Astrocyte (in vitro differentiated cells and primary cell): ENCODE results near the gene HK3. TPM values are rescaled to one million over a fixed set of nuclear protein-coding genes. Genes with fewer than 3 reads are reported as not detected.

Source experiments
- DNase-seq: peaks from one replicate; pipeline ENCODE4 v3.0.0-alpha.2; 2010; ENCODE audit warnings: low read depth
- FAIRE-seq: peaks from 2 replicates; lab custom pipeline; 2011; peaks lifted over from hg19 to GRCh38; lab: Jason Lieb, UNC
- H2AFZ ChIP-seq: 2 replicates; pipeline ENCODE4 v1.6.0; 2012; ENCODE audit warnings: low read depth, low read length, inconsistent platforms
- H3K27ac ChIP-seq: 2 replicates; pipeline ENCODE4 v1.5.1; 2011; ENCODE audit warnings: low read depth, low read length, inconsistent platforms
- H3K27me3 ChIP-seq: 2 replicates; pipeline ENCODE4 v1.6.0; 2011; ENCODE audit warnings: low read length, inconsistent platforms; ENCODE audit not compliant: insufficient read depth
- H3K36me3 ChIP-seq: 2 replicates; pipeline ENCODE4 v1.5.1; 2011; ENCODE audit warnings: low read length, inconsistent platforms; ENCODE audit not compliant: insufficient read depth
- H3K4me1 ChIP-seq: 2 replicates; pipeline ENCODE4 v1.5.1; 2011; ENCODE audit warnings: low read length, inconsistent platforms; ENCODE audit not compliant: insufficient read depth
- H3K4me2 ChIP-seq: 2 replicates; pipeline ENCODE4 v1.6.0; 2012; ENCODE audit warnings: low read length, inconsistent platforms
- H3K4me3 ChIP-seq: 2 replicates; pipeline ENCODE4 v1.5.1; 2011; ENCODE audit warnings: low read depth, mild to moderate bottlenecking, low read length, inconsistent platforms; ENCODE audit not compliant: insufficient read depth
- H3K79me2 ChIP-seq: 2 replicates; pipeline ENCODE4 v1.6.0; 2012; ENCODE audit warnings: mild to moderate bottlenecking, low read length, inconsistent platforms; ENCODE audit not compliant: insufficient read depth
- H3K9ac ChIP-seq: 2 replicates; pipeline ENCODE4 v1.6.0; 2012; ENCODE audit warnings: mild to moderate bottlenecking, low read length, inconsistent platforms
- H3K9me3 ChIP-seq: 2 replicates; pipeline ENCODE4 v1.5.1; 2012; ENCODE audit warnings: low read depth, mild to moderate bottlenecking, low read length, inconsistent platforms; ENCODE audit not compliant: insufficient read depth
- H4K20me1 ChIP-seq: 2 replicates; pipeline ENCODE4 v1.6.0; 2012; ENCODE audit warnings: low read length, inconsistent platforms; ENCODE audit not compliant: insufficient read depth
- H3K27ac Mint-ChIP-seq: one replicate; pipeline ENCODE4 v1.8.0; 2021; ENCODE audit warnings: mild to moderate bottlenecking, mixed read lengths; ENCODE audit not compliant: unreplicated experiment
- H3K27me3 Mint-ChIP-seq: one replicate; pipeline ENCODE4 v1.8.0; 2021; ENCODE audit warnings: low read depth, mixed read lengths; ENCODE audit not compliant: unreplicated experiment
- H3K36me3 Mint-ChIP-seq: one replicate; pipeline ENCODE4 v1.8.0; 2021; ENCODE audit warnings: low read depth, mixed read lengths; ENCODE audit not compliant: unreplicated experiment
- H3K4me1 Mint-ChIP-seq: one replicate; pipeline ENCODE4 v1.8.0; 2021; ENCODE audit warnings: low read depth, mixed read lengths; ENCODE audit not compliant: unreplicated experiment
- H3K4me3 Mint-ChIP-seq: one replicate; pipeline ENCODE4 v1.8.0; 2021; ENCODE audit warnings: mild to moderate bottlenecking, moderate library complexity, mixed read lengths; ENCODE audit not compliant: unreplicated experiment
- H3K9me3 Mint-ChIP-seq: one replicate; pipeline ENCODE4 v1.8.0; 2021; ENCODE audit warnings: mild to moderate bottlenecking, mixed read lengths; ENCODE audit not compliant: unreplicated experiment
- CTCF ChIP-seq: IDR thresholded peaks from 2 replicates; pipeline ENCODE4 v1.5.1; 2011; ENCODE audit warnings: low read depth, mild to moderate bottlenecking, inconsistent platforms, low read length, moderate library complexity; ENCODE audit not compliant: insufficient read depth
- EZH2 ChIP-seq: IDR thresholded peaks from 2 replicates; pipeline ENCODE4 v1.6.1; 2012; ENCODE audit warnings: mild to moderate bottlenecking, low read length, inconsistent platforms; ENCODE audit not compliant: insufficient read depth
- total RNA-seq: library from RNA; stranded (reverse); gene quantifications from 2 replicates; pipeline ENCODE4 v1.2.1, GENCODE V29; 2021

HK3 gene
- total RNA-seq, 1 donor from 2014 or later, result not detected

GRCh38 chr5:176890455-176891330, 8.5 kb downstream of the HK3 start:
- Histone ChIP-seq H3K4me3 (no peak overlapping the region), H3K36me3 (no peaks in the 10 kb centered on the region), H3K27ac (no peak overlapping the region), H3K79me2 (no peaks in the 10 kb centered on the region), H3K4me2 (no peak overlapping the region), H3K9ac (no peak overlapping the region), H2AFZ (no peak overlapping the region), H3K4me1 (no peaks in the 10 kb centered on the region), H4K20me1 (no peaks in the 10 kb centered on the region), H3K27me3 (peaks cover 15% of the 10 kb centered on the region), H3K9me3 (no peaks in the 10 kb centered on the region)
- Mint-ChIP-seq H3K4me3 (no peak overlapping the region), H3K36me3 (peaks cover 5% of the 10 kb centered on the region), H3K27me3 (peaks cover 82% of the 10 kb centered on the region), H3K4me1 (no peaks in the 10 kb centered on the region), H3K9me3 (peaks cover 7% of the 10 kb centered on the region), H3K27ac (no peak overlapping the region)
- DNase-seq, result no peak
- no peak for FAIRE-seq
- TF ChIP-seq CTCF (no peak), EZH2 (no peak)

GRCh38 chr5:176889321-176890280, 9.5 kb downstream of the HK3 start:
- H3K4me3 ChIP-seq, result no peak overlapping the region
- H3K9me3 ChIP-seq, result no peaks in the 10 kb centered on the region
- Mint-ChIP-seq H3K9me3 (peaks cover 7% of the 10 kb centered on the region), H3K4me3 (no peak overlapping the region), H3K27ac (no peak overlapping the region), H3K4me1 (peaks cover 3% of the 10 kb centered on the region), H3K27me3 (peaks cover 75% of the 10 kb centered on the region), H3K36me3 (peaks cover 5% of the 10 kb centered on the region)
- no peak overlapping the region for H2AFZ ChIP-seq
- no peak overlapping the region for H3K4me2 ChIP-seq
- peaks cover 16% of the 10 kb centered on the region for H3K27me3 ChIP-seq
- H3K27ac ChIP-seq, result no peak overlapping the region
- DNase-seq (no peak), FAIRE-seq (no peak)
- TF ChIP-seq EZH2, result no peak
- no peak for TF ChIP-seq CTCF
- H3K79me2 ChIP-seq, result no peaks in the 10 kb centered on the region
- H3K9ac ChIP-seq, result no peak overlapping the region
- H3K4me1 ChIP-seq, result no peaks in the 10 kb centered on the region
- no peaks in the 10 kb centered on the region for H3K36me3 ChIP-seq
- H4K20me1 ChIP-seq, result no peaks in the 10 kb centered on the region
